OCI-LY1 (cell line): ENCODE data around the gene KIF25.
"Not testable (repeated sequence)": the region's sequence is repeated elsewhere in the genome, so short reads cannot be mapped to it uniquely, and the experiment has no call there.

Experiments
- CTCF ChIP-seq: fragments of 200-600 bp; sonication (generic), shearing (Covaris generic); IDR thresholded peaks from 2 replicates; pipeline ENCODE4 v1.5.1; 2017; ENCODE audit warnings: mild to moderate bottlenecking, antibody characterized with exemption, low read length, moderate library complexity, mixed read lengths
- EZH2 ChIP-seq: fragments of 200-600 bp; sonication (generic), shearing (Covaris generic); IDR thresholded peaks from 2 replicates; pipeline ENCODE4 v1.8.0; 2017; ENCODE audit warnings: borderline replicate concordance, mixed run types, mild to moderate bottlenecking, antibody characterized with exemption, low read length, moderate library complexity, mixed read lengths

DNA sequence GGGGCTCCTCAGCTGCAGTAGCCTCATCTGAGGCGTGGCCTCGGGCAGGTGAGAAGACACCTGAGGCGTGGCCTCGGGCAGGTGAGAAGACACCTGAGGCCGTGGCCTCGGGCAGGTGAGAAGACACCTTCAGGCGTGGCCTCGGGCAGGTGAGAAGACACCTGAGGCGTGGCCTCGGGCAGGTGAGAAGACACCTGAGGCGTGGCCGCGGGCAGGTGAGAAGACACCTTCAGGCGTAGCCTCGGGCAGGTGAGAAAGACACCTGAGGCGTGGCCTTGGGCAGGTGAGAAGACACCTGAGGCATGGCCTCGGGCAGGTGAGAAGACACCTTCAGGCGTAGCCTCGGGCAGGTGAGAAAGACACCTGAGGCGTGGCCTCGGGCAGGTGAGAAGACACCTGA, 4.0 kb downstream of the KIF25 start:
- not testable (repeated sequence) for TF ChIP-seq CTCF, EZH2
